Measurements from ENCODE around the gene CFAP46. TPM values are rescaled to one million over a fixed set of nuclear protein-coding genes. Genes with fewer than 3 reads are reported as not detected.

Gene CFAP46
- total and polyA plus RNA-seq, 2 experiments from 2014 or later, result 2.2 to 2.4 TPM

- TF ChIP-seq CTCF (IDR thresholded peaks at IDR 0.05; ENCODE audit: poor library complexity), result no peak
- TF ChIP-seq EZH2phosphoT487 (IDR thresholded peaks at IDR 0.05; ENCODE audit: low read depth, severe bottlenecking, unreplicated experiment), result no peak
- TF ChIP-seq EZH2 (IDR thresholded peaks at IDR 0.05; ENCODE audit: borderline replicate concordance), result no peak
- Histone ChIP-seq H3K4me2 (no peak overlapping the region), H2AFZ (no peak overlapping the region), H3K9me3 (ENCODE audit: low read depth) (no peaks in the 10 kb centered on the region), H3K4me1 (ENCODE audit: insufficient read depth) (no peaks in the 10 kb centered on the region), H3K79me2 (no peaks in the 10 kb centered on the region), H3K9me2 (replicated peaks; ENCODE audit: insufficient read depth) (no peaks in the 10 kb centered on the region), H3K27me3 (peaks cover 7% of the 10 kb centered on the region), H4K20me1 (ENCODE audit: insufficient read depth, poor library complexity, severe bottlenecking) (no peaks in the 10 kb centered on the region), H3K36me3 (replicated peaks; ENCODE audit: insufficient read depth, low read depth) (no peaks in the 10 kb centered on the region), H3K4me3 (no peak overlapping the region), H3K27ac (no peak overlapping the region)
- DNase-seq (ENCODE audit: low spot score), result no peak
- WGBS (ENCODE audit: low lambda C conversion rate, missing lambda C conversion rate), result 85% methylated on average over 21 of the region's 21 CpGs
Observed at GRCh38 chr10:132796846-132797245, 145.5 kb downstream of the CFAP46 start.

GRCh38 chr10:132793871-132794849, 148.2 kb downstream of the CFAP46 start:
- no peak overlapping the region for H3K4me2 ChIP-seq
- DNase-seq (ENCODE audit: low spot score), result no peak

GRCh38 chr10:132793213-132793612, 149.2 kb downstream of the CFAP46 start:
- Histone ChIP-seq H3K27me3 (peaks cover 42% of the 10 kb centered on the region), H2AFZ (no peak overlapping the region), H3K36me3 (replicated peaks; ENCODE audit: insufficient read depth, low read depth) (no peaks in the 10 kb centered on the region), H3K9me2 (replicated peaks; ENCODE audit: insufficient read depth) (no peaks in the 10 kb centered on the region), H3K79me2 (no peaks in the 10 kb centered on the region), H3K27ac (no peak overlapping the region), H3K4me2 (no peak overlapping the region), H3K4me3 (no peak overlapping the region), H3K4me1 (ENCODE audit: insufficient read depth) (peaks cover 5% of the 10 kb centered on the region), H3K9me3 (ENCODE audit: low read depth) (no peaks in the 10 kb centered on the region), H4K20me1 (ENCODE audit: insufficient read depth, poor library complexity, severe bottlenecking) (no peaks in the 10 kb centered on the region)
- TF ChIP-seq EZH2 (IDR thresholded peaks at IDR 0.05; ENCODE audit: borderline replicate concordance) (no peak), CTCF (IDR thresholded peaks at IDR 0.05; ENCODE audit: poor library complexity) (no peak), EZH2phosphoT487 (IDR thresholded peaks at IDR 0.05; ENCODE audit: low read depth, severe bottlenecking, unreplicated experiment) (no peak)
- WGBS (ENCODE audit: low lambda C conversion rate, missing lambda C conversion rate), result 85% methylated on average over 9 of the region's 9 CpGs
- no peak for DNase-seq (ENCODE audit: low spot score)

More at GRCh38 chr10:132793871-132794849, 148.2 kb downstream of the CFAP46 start:
- Histone ChIP-seq H3K36me3 (replicated peaks; ENCODE audit: insufficient read depth, low read depth) (no peaks in the 10 kb centered on the region), H3K27ac (no peak overlapping the region), H3K9me3 (ENCODE audit: low read depth) (no peaks in the 10 kb centered on the region), H3K79me2 (no peaks in the 10 kb centered on the region), H3K4me3 (no peak overlapping the region), H2AFZ (no peak overlapping the region), H3K27me3 (peaks cover 32% of the 10 kb centered on the region), H3K9me2 (replicated peaks; ENCODE audit: insufficient read depth) (no peaks in the 10 kb centered on the region), H3K4me1 (ENCODE audit: insufficient read depth) (no peaks in the 10 kb centered on the region), H4K20me1 (ENCODE audit: insufficient read depth, poor library complexity, severe bottlenecking) (no peaks in the 10 kb centered on the region)
- 82% methylated on average over 45 of the region's 57 CpGs for WGBS (ENCODE audit: low lambda C conversion rate, missing lambda C conversion rate)
- TF ChIP-seq EZH2 (IDR thresholded peaks at IDR 0.05; ENCODE audit: borderline replicate concordance) (no peak), EZH2phosphoT487 (IDR thresholded peaks at IDR 0.05; ENCODE audit: low read depth, severe bottlenecking, unreplicated experiment) (no peak), CTCF (IDR thresholded peaks at IDR 0.05; ENCODE audit: poor library complexity) (no peak)

Data from hepatocyte (in vitro differentiated cells).